ENCODE measurements around the gene ITPKC.
A peak's percentile ranks its signal among the peaks of the same experiment; 100 is the strongest.
"Not testable (repeated sequence)": the region's sequence is repeated elsewhere in the genome, so short reads cannot be mapped to it uniquely, and the experiment has no call there.

The ITPKC gene

GRCh38 chr19:40742477-40742876 is 25.6 kb downstream of the ITPKC start:
- no peak for DNase-seq

GRCh38 chr19:40742886-40743285 is 26.0 kb downstream of the ITPKC start:
- DNase-seq: no peak

GRCh38 chr19:40743926-40744325 is 27.0 kb downstream of the ITPKC start:
- no peak for DNase-seq

GRCh38 chr19:40744554-40745401 is 27.9 kb downstream of the ITPKC start:
- DNase-seq: peak in 1 of 2 donors; percentile 44

GRCh38 chr19:40745402-40745780 is 28.5 kb downstream of the ITPKC start:
- no peak for DNase-seq

GRCh38 chr19:40747536-40747935 is 30.6 kb downstream of the ITPKC start:
- no peak for DNase-seq

GRCh38 chr19:40750058-40750873 is 33.4 kb downstream of the ITPKC start, which contains the start of gene ACTMAP:
ACTMAP (minus strand) TSS chr19:40750477; CDS start chr19:40749803, 674 bp downstream.
- peak; percentile 100 for DNase-seq

- DNase-seq: peak; percentile 95 to 97
Observed at GRCh38 chr19:40750874-40751537, 34.1 kb downstream of the ITPKC start, which contains the start of gene SNRPA. SNRPA (plus strand) TSS chr19:40751203; CDS start chr19:40751409, 206 bp downstream.

GRCh38 chr19:40752257-40752781 is 35.4 kb downstream of the ITPKC start:
- DNase-seq: no peak

GRCh38 chr19:40754611-40755247 is 37.8 kb downstream of the ITPKC start:
- DNase-seq: peak; percentile 34 to 46

GRCh38 chr19:40755248-40755624 is 38.3 kb downstream of the ITPKC start:
- no peak for DNase-seq

GRCh38 chr19:40755791-40756190 is 38.9 kb downstream of the ITPKC start:
- no peak for DNase-seq

- peak in 1 of 2 donors; percentile 41 for DNase-seq
Observed at GRCh38 chr19:40756502-40757110, 39.7 kb downstream of the ITPKC start.

GRCh38 chr19:40758491-40758890 is 41.6 kb downstream of the ITPKC start:
- DNase-seq: no peak

- no peak for DNase-seq
Observed at GRCh38 chr19:40759352-40759751, 42.4 kb downstream of the ITPKC start.

GRCh38 chr19:40762754-40763470 is 46.0 kb downstream of the ITPKC start:
- DNase-seq: no peak

- DNase-seq: no peak
Observed at GRCh38 chr19:40763526-40763925, 46.6 kb downstream of the ITPKC start.

- DNase-seq: no peak
Observed at GRCh38 chr19:40763963-40764362, 47.1 kb downstream of the ITPKC start.

- not testable (repeated sequence) for DNase-seq
Observed at GRCh38 chr19:40766385-40766784, 49.5 kb downstream of the ITPKC start.

GRCh38 chr19:40768869-40769268 is 52.0 kb downstream of the ITPKC start:
- no peak for DNase-seq
